ENCODE results near the gene EXD3. TPM values are rescaled to one million over a fixed set of nuclear protein-coding genes. Genes with fewer than 3 reads are reported as not detected.

Gene EXD3
- total and polyA plus RNA-seq, 9 of the 15 experiments (the other 6 are each of a cell fraction or from before 2014, with no cell fraction given): 0.29 to 12.5 (median 3.9) TPM

DNA sequence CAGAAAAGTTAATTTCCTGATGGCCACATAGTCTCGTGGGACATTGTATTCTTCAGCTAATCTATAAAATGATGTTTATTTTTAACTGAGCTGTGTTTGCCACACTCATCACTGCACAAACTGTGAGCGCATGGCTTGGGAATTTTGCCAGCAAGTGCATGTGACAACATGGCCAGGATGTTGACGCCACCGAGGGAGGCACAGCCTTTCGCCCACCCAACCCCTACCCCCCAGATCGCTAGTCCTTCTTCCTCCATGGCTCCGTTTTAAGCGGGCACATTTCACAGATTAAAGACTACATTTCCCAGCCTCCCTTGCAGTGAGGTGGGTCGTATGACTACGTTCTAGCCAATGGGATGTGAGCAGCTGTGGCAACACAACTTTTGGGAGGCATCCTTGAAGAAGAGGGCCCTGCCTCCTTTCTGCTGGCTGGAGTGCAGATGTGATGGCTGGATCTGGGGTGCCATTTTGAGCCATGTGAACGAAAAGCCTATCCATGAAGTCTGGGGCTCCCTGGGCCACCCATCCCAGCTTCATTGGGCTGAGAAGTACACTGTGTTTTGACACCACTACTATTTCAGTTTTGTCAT lies 128.8 kb downstream of the EXD3 start (continued):
- TF ChIP-seq, protein P1, sequence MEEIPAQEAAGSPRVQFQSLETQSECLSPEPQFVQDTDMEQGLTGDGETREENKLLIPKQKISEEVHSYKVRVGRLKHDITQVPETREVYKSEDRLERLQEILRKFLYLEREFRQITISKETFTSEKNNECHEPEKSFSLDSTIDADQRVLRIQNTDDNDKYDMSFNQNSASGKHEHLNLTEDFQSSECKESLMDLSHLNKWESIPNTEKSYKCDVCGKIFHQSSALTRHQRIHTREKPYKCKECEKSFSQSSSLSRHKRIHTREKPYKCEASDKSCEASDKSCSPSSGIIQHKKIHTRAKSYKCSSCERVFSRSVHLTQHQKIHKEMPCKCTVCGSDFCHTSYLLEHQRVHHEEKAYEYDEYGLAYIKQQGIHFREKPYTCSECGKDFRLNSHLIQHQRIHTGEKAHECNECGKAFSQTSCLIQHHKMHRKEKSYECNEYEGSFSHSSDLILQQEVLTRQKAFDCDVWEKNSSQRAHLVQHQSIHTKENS (CRISPR knock-in tag; IDR thresholded peaks at IDR 0.05): no peak
- TF ChIP-seq POLR2G (IDR thresholded peaks at IDR 0.05; ENCODE audit: low read depth, low read length): no peak
- TF ChIP-seq, protein P2, sequence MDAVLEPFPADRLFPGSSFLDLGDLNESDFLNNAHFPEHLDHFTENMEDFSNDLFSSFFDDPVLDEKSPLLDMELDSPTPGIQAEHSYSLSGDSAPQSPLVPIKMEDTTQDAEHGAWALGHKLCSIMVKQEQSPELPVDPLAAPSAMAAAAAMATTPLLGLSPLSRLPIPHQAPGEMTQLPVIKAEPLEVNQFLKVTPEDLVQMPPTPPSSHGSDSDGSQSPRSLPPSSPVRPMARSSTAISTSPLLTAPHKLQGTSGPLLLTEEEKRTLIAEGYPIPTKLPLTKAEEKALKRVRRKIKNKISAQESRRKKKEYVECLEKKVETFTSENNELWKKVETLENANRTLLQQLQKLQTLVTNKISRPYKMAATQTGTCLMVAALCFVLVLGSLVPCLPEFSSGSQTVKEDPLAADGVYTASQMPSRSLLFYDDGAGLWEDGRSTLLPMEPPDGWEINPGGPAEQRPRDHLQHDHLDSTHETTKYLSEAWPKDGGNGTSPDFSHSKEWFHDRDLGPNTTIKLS (IDR thresholded peaks at IDR 0.05; ENCODE audit: borderline replicate concordance, low read depth): peak; percentile 35; the same call in 1 of the 2 replicates
- no peak for TF ChIP-seq MAFF (IDR thresholded peaks at IDR 0.05; ENCODE audit: low read length)
- TF ChIP-seq NR2F6 (CRISPR knock-in tag; IDR thresholded peaks at IDR 0.05): no peak
- TF ChIP-seq NCOR1 (IDR thresholded peaks at IDR 0.05): no peak
- no peak for TF ChIP-seq PML (IDR thresholded peaks at IDR 0.05; ENCODE audit: low read length)
- TF ChIP-seq, protein P3, sequence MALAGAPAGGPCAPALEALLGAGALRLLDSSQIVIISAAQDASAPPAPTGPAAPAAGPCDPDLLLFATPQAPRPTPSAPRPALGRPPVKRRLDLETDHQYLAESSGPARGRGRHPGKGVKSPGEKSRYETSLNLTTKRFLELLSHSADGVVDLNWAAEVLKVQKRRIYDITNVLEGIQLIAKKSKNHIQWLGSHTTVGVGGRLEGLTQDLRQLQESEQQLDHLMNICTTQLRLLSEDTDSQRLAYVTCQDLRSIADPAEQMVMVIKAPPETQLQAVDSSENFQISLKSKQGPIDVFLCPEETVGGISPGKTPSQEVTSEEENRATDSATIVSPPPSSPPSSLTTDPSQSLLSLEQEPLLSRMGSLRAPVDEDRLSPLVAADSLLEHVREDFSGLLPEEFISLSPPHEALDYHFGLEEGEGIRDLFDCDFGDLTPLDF (CRISPR knock-in tag; IDR thresholded peaks at IDR 0.05): no peak
- TF ChIP-seq CREBBP (IDR thresholded peaks at IDR 0.05; ENCODE audit: low read depth, low read length): no peak
- TF ChIP-seq HLTF (IDR thresholded peaks at IDR 0.05): peak; percentile 100
- TF ChIP-seq SMAD3 (CRISPR knock-in tag; conservative IDR thresholded peaks at IDR 0.05): no peak
- TF ChIP-seq CBFB (CRISPR knock-in tag; IDR thresholded peaks at IDR 0.05): no peak
- no peak for TF ChIP-seq ZNF561 (CRISPR knock-in tag; conservative IDR thresholded peaks at IDR 0.05)
- TF ChIP-seq CBFA2T3 (IDR thresholded peaks at IDR 0.05): no peak
- TF ChIP-seq ARID2 (IDR thresholded peaks at IDR 0.05): no peak
- no peak for TF ChIP-seq KAT8 (IDR thresholded peaks at IDR 0.05; ENCODE audit: low read depth)
- no peak for TF ChIP-seq FOXM1 (IDR thresholded peaks at IDR 0.05; ENCODE audit: low read depth)
- no peak for TF ChIP-seq FOXM1 (CRISPR knock-in tag; IDR thresholded peaks at IDR 0.05; ENCODE audit: low read depth)
- TF ChIP-seq SNRNP70 (optimal IDR thresholded peaks at IDR 0.05; ENCODE audit: low read depth, low read length): no peak
- TF ChIP-seq PTBP1 (IDR thresholded peaks at IDR 0.05; ENCODE audit: low read depth, low read length): peak; percentile 92
- TF ChIP-seq KDM1A (IDR thresholded peaks at IDR 0.05): peak in 1 of 2 experiments; percentile 55; a peak in 3 of 4 replicates
- TF ChIP-seq RBBP5 (IDR thresholded peaks at IDR 0.05; ENCODE audit: borderline replicate concordance, insufficient read depth, low read length, poor library complexity, severe bottlenecking): no peak
- TF ChIP-seq STAG1 (CRISPR knock-in tag; IDR thresholded peaks at IDR 0.05; ENCODE audit: borderline replicate concordance): no peak
- TF ChIP-seq FOXK1 (CRISPR knock-in tag; IDR thresholded peaks at IDR 0.05; ENCODE audit: borderline replicate concordance): no peak
- no peak for TF ChIP-seq HNRNPH1 (optimal IDR thresholded peaks at IDR 0.05; ENCODE audit: low read depth, low read length)
- TF ChIP-seq MAFG (tag; conservative IDR thresholded peaks at IDR 0.05): no peak
- TF ChIP-seq ZNF584 (CRISPR knock-in tag; IDR thresholded peaks at IDR 0.05; ENCODE audit: low read depth): no peak
- TF ChIP-seq ZNF212 (CRISPR knock-in tag; IDR thresholded peaks at IDR 0.05): no peak
- no peak for TF ChIP-seq SLC30A9 (CRISPR knock-in tag; IDR thresholded peaks at IDR 0.05)
- TF ChIP-seq SOX6 (IDR thresholded peaks at IDR 0.05): no peak
